ENCODE results near the gene TMCO4.

- TF ChIP-seq CHD4 (IDR thresholded peaks at IDR 0.05) (no peak), CHD1 (IDR thresholded peaks at IDR 0.05; ENCODE audit: low read depth, low read length) (no peak), EP300 (IDR thresholded peaks at IDR 0.05; ENCODE audit: borderline replicate concordance in 1 of 2, control insufficient read depth in 1 of 2, low read depth in 2 of 2, low read length in 2 of 2) (no peak)
Observed at GRCh38 chr1:19684677-19685076, 115.0 kb downstream of the TMCO4 start.
